H9 (cell line): ENCODE data around the gene BFSP2. TPM values are rescaled to one million over a fixed set of nuclear protein-coding genes. Genes with fewer than 3 reads are reported as not detected.

Experiments used
- DNase-seq: peaks from one replicate; pipeline ENCODE4 v3.0.0-alpha.2; 2017
- H2AFZ ChIP-seq: one replicate; pipeline ENCODE4 v1.6.1; 2013; ENCODE audit warnings: mild to moderate bottlenecking, low read length, control low read depth, moderate library complexity
- H2AK5ac ChIP-seq: 2 replicates; pipeline ENCODE4 v1.6.1; 2013; ENCODE audit warnings: low read length, control low read depth, mixed read lengths; ENCODE audit not compliant: insufficient read length
- H2BK120ac ChIP-seq: one replicate; pipeline ENCODE4 v1.6.1; 2013; ENCODE audit warnings: low read depth, mild to moderate bottlenecking, low read length, control low read depth, inconsistent platforms; ENCODE audit not compliant: poor library complexity, severe bottlenecking
- H2BK12ac ChIP-seq: 2 replicates; pipeline ENCODE4 v1.6.1; 2013; ENCODE audit warnings: low read length, control low read depth, mixed read lengths, low read depth; ENCODE audit not compliant: insufficient read length
- H2BK15ac ChIP-seq: 2 replicates; pipeline ENCODE4 v1.6.1; 2013; ENCODE audit warnings: low read depth, low read length, control low read depth
- H2BK20ac ChIP-seq: one replicate; pipeline ENCODE4 v1.6.1; 2013; ENCODE audit warnings: low read depth, mild to moderate bottlenecking, low read length, control low read depth, inconsistent platforms; ENCODE audit not compliant: poor library complexity, severe bottlenecking
- H2BK5ac ChIP-seq: 2 replicates; pipeline ENCODE4 v1.6.1; 2013; ENCODE audit warnings: low read length, control low read depth, mixed read lengths; ENCODE audit not compliant: insufficient read length
- H3K14ac ChIP-seq: 2 replicates; pipeline ENCODE4 v1.6.1; 2013; ENCODE audit warnings: low read length, control low read depth; ENCODE audit not compliant: insufficient read depth
- H3K18ac ChIP-seq: 2 replicates; pipeline ENCODE4 v1.6.1; 2013; ENCODE audit warnings: low read depth, mild to moderate bottlenecking, mixed read lengths, low read length, control low read depth; ENCODE audit not compliant: insufficient read length
- H3K23ac ChIP-seq: 2 replicates; pipeline ENCODE4 v1.6.1; 2013; ENCODE audit warnings: low read length, control low read depth, mixed read lengths, low read depth; ENCODE audit not compliant: insufficient read length
- H3K23me2 ChIP-seq: 2 replicates; pipeline ENCODE4 v1.6.1; 2013; ENCODE audit warnings: low read depth, mild to moderate bottlenecking, mixed read lengths, low read length, control low read depth; ENCODE audit not compliant: insufficient read length, poor library complexity, severe bottlenecking
- H3K27ac ChIP-seq: 2 replicates; pipeline ENCODE4 v1.5.1; 2013; ENCODE audit warnings: low read length, control low read depth, mixed read lengths, low read depth; ENCODE audit not compliant: insufficient read length
- H3K27me3 ChIP-seq: 2 replicates; pipeline ENCODE4 v1.6.1; 2013; ENCODE audit warnings: low read length, control low read depth, inconsistent platforms; ENCODE audit not compliant: insufficient read depth
- H3K4ac ChIP-seq: 2 replicates; pipeline ENCODE4 v1.6.1; 2013; ENCODE audit warnings: low read depth, mild to moderate bottlenecking, control low read depth, inconsistent platforms, low read length, moderate library complexity
- H3K4me1 ChIP-seq: 2 replicates; pipeline ENCODE4 v1.6.1; 2013; ENCODE audit warnings: low read length, control low read depth, inconsistent platforms; ENCODE audit not compliant: insufficient read depth
- H3K4me2 ChIP-seq: 2 replicates; pipeline ENCODE4 v1.6.1; 2013; ENCODE audit warnings: low read length, control low read depth, mixed read lengths; ENCODE audit not compliant: insufficient read length, insufficient read depth
- H3K56ac ChIP-seq: 2 replicates; pipeline ENCODE4 v1.6.1; 2013; ENCODE audit warnings: low read depth, mild to moderate bottlenecking, mixed read lengths, low read length, control low read depth; ENCODE audit not compliant: insufficient read length
- H3K79me1 ChIP-seq: 2 replicates; pipeline ENCODE4 v1.6.1; 2013; ENCODE audit warnings: low read depth, mild to moderate bottlenecking, moderate library complexity, low read length, control low read depth, inconsistent platforms; ENCODE audit not compliant: insufficient read depth, poor library complexity, severe bottlenecking
- H3K79me2 ChIP-seq: 2 replicates; pipeline ENCODE4 v1.6.1; 2013; ENCODE audit warnings: low read length, control low read depth, inconsistent platforms; ENCODE audit not compliant: insufficient read depth
- H3K9ac ChIP-seq: 2 replicates; pipeline ENCODE4 v1.6.1; 2013; ENCODE audit warnings: low read length, control low read depth, mixed read lengths; ENCODE audit not compliant: insufficient read length; ENCODE audit errors: extremely low read depth
- H3K9me3 ChIP-seq: one replicate; pipeline ENCODE4 v1.6.1; 2013; ENCODE audit warnings: low read depth, low read length, inconsistent platforms; ENCODE audit not compliant: control insufficient read depth
- H3T11ph ChIP-seq: one replicate; pipeline ENCODE4 v1.6.1; 2013; ENCODE audit warnings: mild to moderate bottlenecking, low read length, control low read depth, inconsistent platforms
- H4K20me1 ChIP-seq: one replicate; pipeline ENCODE4 v1.6.1; 2013; ENCODE audit not compliant: control insufficient read depth, insufficient read length, insufficient read depth
- H4K5ac ChIP-seq: 2 replicates; pipeline ENCODE4 v1.6.1; 2013; ENCODE audit warnings: low read depth, mild to moderate bottlenecking, mixed read lengths, low read length, control low read depth; ENCODE audit not compliant: insufficient read length
- H4K8ac ChIP-seq: replicated peaks from 2 replicates; pipeline ENCODE4 v1.6.1; 2013; ENCODE audit warnings: low read length, control low read depth, mixed read lengths, low read depth; ENCODE audit not compliant: insufficient read length
- H4K91ac ChIP-seq: 2 replicates; pipeline ENCODE4 v1.6.1; 2013; ENCODE audit warnings: low read depth, mild to moderate bottlenecking, moderate library complexity, mixed read lengths, low read length, control low read depth; ENCODE audit not compliant: insufficient read length
- H3K27ac Mint-ChIP-seq, 3 experiments: 2 replicates in 2 of 3; 3 replicates in 1 of 3; pipeline ENCODE4 v1.8.0; 2020 to 2021; ENCODE audit warnings: mixed read lengths in 3 of 3, mild to moderate bottlenecking in 1 of 3, moderate library complexity in 1 of 3
- H3K27me3 Mint-ChIP-seq: 2 replicates; pipeline ENCODE4 v1.8.0; 2021; ENCODE audit warnings: low read depth, mild to moderate bottlenecking, moderate library complexity, mixed read lengths
- H3K36me3 Mint-ChIP-seq, 3 experiments: 2 replicates in 2 of 3; 3 replicates in 1 of 3; pipeline ENCODE4 v1.8.0; 2020 to 2021; ENCODE audit warnings: low read depth in 3 of 3, mixed read lengths in 3 of 3; ENCODE audit not compliant: insufficient read depth in 1 of 3
- H3K4me1 Mint-ChIP-seq, 2 experiments: 2 replicates each; pipeline ENCODE4 v1.8.0; 2020; ENCODE audit warnings: mixed read lengths in 2 of 2
- H3K4me3 Mint-ChIP-seq, 2 experiments: 2 replicates in 1 of 2; 3 replicates in 1 of 2; pipeline ENCODE4 v1.8.0; 2020 to 2021; ENCODE audit warnings: mild to moderate bottlenecking in 2 of 2, mixed read lengths in 2 of 2, moderate library complexity in 1 of 2
- H3K9me3 Mint-ChIP-seq, 2 experiments: 2 replicates in 1 of 2; 3 replicates in 1 of 2; pipeline ENCODE4 v1.8.0; 2020; ENCODE audit warnings: mild to moderate bottlenecking in 2 of 2, mixed read lengths in 2 of 2, moderate library complexity in 1 of 2
- WGBS: extraction: QIAGEN DNeasy Blood & Tissue Kit; methylation state at CpG from one replicate; pipeline ENCODE4 v1.1.7; 2013; ENCODE audit warnings: missing lambda C conversion rate, low lambda C conversion rate, mixed read lengths; ENCODE audit not compliant: insufficient read length; ENCODE audit errors: extremely low coverage; 5-methylcytosine and 5-hydroxymethylcytosine counted together
- total RNA-seq: library from RNA; stranded (reverse); gene quantifications from 2 replicates; pipeline ENCODE4 v1.2.1, GENCODE V29; 2021
- TF ChIP-seq, protein P1 (sequence below): fragments of 200-600 bp; sonication (generic); conservative IDR thresholded peaks from 3 replicates; pipeline ENCODE4 v1.8.0; 2021; ENCODE audit warnings: antibody characterized with exemption, mild to moderate bottlenecking

Gene BFSP2
- total RNA-seq, 1 experiment from 2014 or later: not detected

DNA sequence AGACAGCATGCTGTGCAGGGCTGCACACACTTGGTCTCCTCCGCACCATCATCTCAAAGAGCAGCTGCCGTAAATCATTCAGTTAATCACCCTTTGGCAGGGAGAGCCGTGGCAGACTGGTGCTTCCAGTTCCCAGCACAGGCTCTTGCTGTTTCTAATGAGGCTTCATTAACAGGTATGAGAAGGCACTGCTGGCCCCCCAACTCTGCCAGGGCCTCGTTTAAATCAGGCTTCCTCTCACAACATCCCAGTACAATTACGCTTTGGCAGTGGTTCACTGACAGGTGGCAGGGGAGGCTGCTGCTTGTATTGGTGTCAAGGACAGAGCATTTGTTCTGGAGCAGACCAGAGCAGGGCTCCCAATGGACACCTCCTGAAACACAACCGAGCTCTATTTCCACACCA lies 77.1 kb downstream of the BFSP2 start:
- no peak overlapping the region for H2BK15ac ChIP-seq
- no peak overlapping the region for H3K23ac ChIP-seq
- H2BK20ac ChIP-seq: no peak overlapping the region
- H3K27ac ChIP-seq: no peak overlapping the region
- H3K79me1 ChIP-seq: no peaks in the 10 kb centered on the region
- Mint-ChIP-seq H3K27ac (no peak overlapping the region; a peak in 1 of 7 replicates), H3K4me3 (no peak overlapping the region), H3K27me3 (peaks cover 3% of the 10 kb centered on the region; the same call in 1 of the 2 replicates), H3K4me1 (peaks cover 47 to 48% of the 10 kb centered on the region in 2 experiments), H3K9me3 (no peaks in the 10 kb centered on the region), H3K36me3 (no peaks in the 10 kb centered on the region)
- H3K27me3 ChIP-seq: no peaks in the 10 kb centered on the region
- H3K4ac ChIP-seq: no peak overlapping the region
- no peak overlapping the region for H4K91ac ChIP-seq
- no peak overlapping the region for H3K56ac ChIP-seq
- no peak overlapping the region for H3T11ph ChIP-seq
- no peak overlapping the region for H3K14ac ChIP-seq
- H4K5ac ChIP-seq: no peak overlapping the region
- no peak overlapping the region for H2BK120ac ChIP-seq
- no peaks in the 10 kb centered on the region for H3K9me3 ChIP-seq
- H2BK5ac ChIP-seq: no peak overlapping the region
- no peak overlapping the region for H3K9ac ChIP-seq
- no peaks in the 10 kb centered on the region for H3K23me2 ChIP-seq
- no peak overlapping the region for H2AFZ ChIP-seq
- H2BK12ac ChIP-seq: no peak overlapping the region
- no peak overlapping the region for H2AK5ac ChIP-seq
- H4K20me1 ChIP-seq: no peaks in the 10 kb centered on the region
- H3K4me2 ChIP-seq: no peak overlapping the region
- no peak overlapping the region for H4K8ac ChIP-seq
- WGBS: no CpG with 5 or more reads among the region's 6 CpGs
- TF ChIP-seq, protein P1, sequence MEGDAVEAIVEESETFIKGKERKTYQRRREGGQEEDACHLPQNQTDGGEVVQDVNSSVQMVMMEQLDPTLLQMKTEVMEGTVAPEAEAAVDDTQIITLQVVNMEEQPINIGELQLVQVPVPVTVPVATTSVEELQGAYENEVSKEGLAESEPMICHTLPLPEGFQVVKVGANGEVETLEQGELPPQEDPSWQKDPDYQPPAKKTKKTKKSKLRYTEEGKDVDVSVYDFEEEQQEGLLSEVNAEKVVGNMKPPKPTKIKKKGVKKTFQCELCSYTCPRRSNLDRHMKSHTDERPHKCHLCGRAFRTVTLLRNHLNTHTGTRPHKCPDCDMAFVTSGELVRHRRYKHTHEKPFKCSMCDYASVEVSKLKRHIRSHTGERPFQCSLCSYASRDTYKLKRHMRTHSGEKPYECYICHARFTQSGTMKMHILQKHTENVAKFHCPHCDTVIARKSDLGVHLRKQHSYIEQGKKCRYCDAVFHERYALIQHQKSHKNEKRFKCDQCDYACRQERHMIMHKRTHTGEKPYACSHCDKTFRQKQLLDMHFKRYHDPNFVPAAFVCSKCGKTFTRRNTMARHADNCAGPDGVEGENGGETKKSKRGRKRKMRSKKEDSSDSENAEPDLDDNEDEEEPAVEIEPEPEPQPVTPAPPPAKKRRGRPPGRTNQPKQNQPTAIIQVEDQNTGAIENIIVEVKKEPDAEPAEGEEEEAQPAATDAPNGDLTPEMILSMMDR: no peak
- H3K18ac ChIP-seq: no peak overlapping the region
- DNase-seq: no peak
- H3K79me2 ChIP-seq: no peaks in the 10 kb centered on the region
- peaks cover 2% of the 10 kb centered on the region; the same call in 1 of the 2 replicates for H3K4me1 ChIP-seq
